ENCODE data around the gene KRTAP21-1. TPM values are rescaled to one million over a fixed set of nuclear protein-coding genes. Genes with fewer than 3 reads are reported as not detected.
"Not testable (repeated sequence)": the region's sequence is repeated elsewhere in the genome, so short reads cannot be mapped to it uniquely, and the experiment has no call there.

The KRTAP21-1 gene
- total RNA-seq (2011; cell fraction: chromatin; rRNA removed; ENCODE audit: low replicate concordance), result not detected in 2 replicates
- not detected in 2 replicates for total RNA-seq (2011; cell fraction: nucleolus; rRNA removed)
- not detected in 2 replicates for total RNA-seq (2011; cell fraction: nucleoplasm; rRNA removed)
- total RNA-seq (2014; rRNA removed), result not detected in 2 replicates
- not detected in 2 replicates for total RNA-seq (2014; rRNA removed; fragmentation: Illumina TruSeq; extraction: Trizol)
- not detected in 2 replicates for total RNA-seq (2015; rRNA removed; fragmentation: Illumina TruSeq; extraction: Trizol)
- total RNA-seq (2021), result not detected in 2 replicates
- not detected in 2 replicates for polyA plus RNA-seq (2011; rRNA removed)
- polyA plus RNA-seq (2011; cell fraction: cytosol; rRNA removed), result not detected in 2 replicates
- not detected in 2 replicates for polyA plus RNA-seq (2011; cell fraction: nucleus; rRNA removed)
- polyA plus RNA-seq (2012), result not detected in 2 replicates
- not detected in 2 replicates for polyA plus RNA-seq (2014; fragmentation: Illumina TruSeq; extraction: Trizol)
- polyA plus RNA-seq (2014; fragmentation: Nextera tagmentation; extraction: Ambion mirVana), result not detected
- not detected in 2 replicates for polyA plus RNA-seq (2014; rRNA removed)
- polyA minus RNA-seq (2011; rRNA and poly(A)+ RNA removed), result not detected in 2 replicates
- not detected in 2 replicates for polyA minus RNA-seq (2011; cell fraction: cytosol; rRNA and poly(A)+ RNA removed)
- polyA minus RNA-seq (2011; cell fraction: nucleus; rRNA and poly(A)+ RNA removed), result not detected in 2 replicates
- Bru-seq, nascent RNA, result not detected
- not detected for BruChase-seq, experiment 1, labeled RNA remaining after a 2-hour chase
- not detected for BruChase-seq, experiment 2, labeled RNA remaining after a 6-hour chase
- long read RNA-seq, experiment 1, result 0 reads
- long read RNA-seq, experiment 2, result 0 reads
- long read RNA-seq, experiment 3, result 0 reads

DNA sequence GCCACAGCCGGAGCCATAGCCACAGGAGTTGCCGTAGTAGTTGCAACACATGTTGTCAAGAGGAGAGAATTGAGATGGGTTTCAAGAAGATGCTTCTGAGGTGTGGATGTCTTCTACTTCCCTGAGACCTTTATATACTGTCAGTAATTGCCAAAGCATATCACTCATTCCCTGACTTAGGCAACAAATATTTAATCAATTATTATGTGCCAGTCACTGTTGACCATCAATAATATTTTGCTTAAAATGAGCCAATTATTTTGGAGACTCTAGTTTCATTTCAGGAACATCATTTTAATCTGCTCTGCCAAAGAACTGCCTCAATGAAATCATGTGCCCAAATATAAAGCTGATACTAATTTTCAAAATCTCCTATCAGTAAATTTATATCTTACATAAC lies at the start of gene KRTAP21-1:
KRTAP21-1 (minus strand) TSS at position 101 of the 400 bp plus-strand sequence; CDS start at position 51, 50 bp downstream.
- FAIRE-seq; ATAC-seq; H3K4me2 ChIP-seq (ENCODE audit: insufficient read depth, low read length); H3K9me1 ChIP-seq (ENCODE audit: control insufficient read depth, insufficient read depth, low read length); BruUV-seq (replicated peaks); H3K79me2 ChIP-seq (ENCODE audit: control insufficient read depth, insufficient read depth, low read length); H3K4me1 ChIP-seq (replicated peaks in 1 of 2; ENCODE audit: control insufficient read depth in 2 of 2, insufficient read depth in 2 of 2, low read length in 2 of 2); H3K27ac ChIP-seq (ENCODE audit: extremely low read depth, low read depth, low read length); H3K36me3 ChIP-seq (ENCODE audit: control insufficient read depth, insufficient read depth, low read length); H4K20me1 ChIP-seq (replicated peaks; ENCODE audit: control insufficient read depth, insufficient read depth, low read length); in situ Hi-C loops (cut with MboI); DNase-seq (ENCODE audit: extremely low read depth in 1 of 4, low spot score in 3 of 4); H3K9me3 ChIP-seq (replicated peaks; ENCODE audit: control insufficient read depth, insufficient read depth, low read depth, low read length); H3K9ac ChIP-seq (ENCODE audit: insufficient read depth in 1 of 2, low read depth in 2 of 2, low read length in 2 of 2); H2AFZ ChIP-seq (ENCODE audit: low read depth, low read length); H3K4me3 ChIP-seq; CTCF ChIA-PET (ENCODE audit: low intra/inter-chr PET ratio); intact Hi-C loops (cut with micrococcal nuclease); H3K27me3 ChIP-seq (ENCODE audit: control insufficient read depth in 2 of 2, insufficient read depth in 2 of 2, low read length in 2 of 2); POLR2A ChIA-PET: not testable (repeated sequence)
- 0% methylated on average over 2 of the region's 2 CpGs for WGBS (ENCODE audit: insufficient coverage, low coverage, missing lambda C conversion rate)

GRCh38 chr21:30800605-30801004 lies 45.4 kb upstream of the KRTAP21-1 start:
- Histone ChIP-seq H4K20me1 (replicated peaks; ENCODE audit: control insufficient read depth, insufficient read depth, low read length) (no peaks in the 10 kb centered on the region), H3K79me2 (ENCODE audit: control insufficient read depth, insufficient read depth, low read length) (no peaks in the 10 kb centered on the region), H3K9me3 (replicated peaks; ENCODE audit: control insufficient read depth, insufficient read depth, low read depth, low read length) (no peaks in the 10 kb centered on the region; the same call in 1 of the 2 replicates), H3K27me3 (ENCODE audit: control insufficient read depth in 2 of 2, insufficient read depth in 2 of 2, low read length in 2 of 2) (no peaks in the 10 kb centered on the region), H3K27ac (ENCODE audit: extremely low read depth, low read depth, low read length) (no peak overlapping the region), H3K4me2 (ENCODE audit: insufficient read depth, low read length) (no peak overlapping the region), H2AFZ (ENCODE audit: low read depth, low read length) (no peak overlapping the region), H3K4me3 (no peak overlapping the region), H3K9me1 (ENCODE audit: control insufficient read depth, insufficient read depth, low read length) (no peaks in the 10 kb centered on the region), H3K4me1 (replicated peaks in 1 of 2; ENCODE audit: control insufficient read depth in 2 of 2, insufficient read depth in 2 of 2, low read length in 2 of 2) (no peaks in the 10 kb centered on the region), H3K36me3 (ENCODE audit: control insufficient read depth, insufficient read depth, low read length) (no peaks in the 10 kb centered on the region), H3K9ac (ENCODE audit: insufficient read depth in 1 of 2, low read depth in 2 of 2, low read length in 2 of 2) (no peak overlapping the region)
- in situ Hi-C loops (cut with MboI), result no loop called here
- POLR2A ChIA-PET, result no interaction called here
- ATAC-seq (no peak), FAIRE-seq (no peak), DNase-seq (ENCODE audit: extremely low read depth in 1 of 4, low spot score in 3 of 4) (no peak)
- no peak for TF ChIP-seq ELK3 (CRISPR knock-in tag; IDR thresholded peaks at IDR 0.05)
- TF ChIP-seq POLR2H (tag; IDR thresholded peaks at IDR 0.05; ENCODE audit: low read depth), result no peak
- TF ChIP-seq ZNF77 (CRISPR knock-in tag; IDR thresholded peaks at IDR 0.05), result no peak
- TF ChIP-seq ZNF766 (CRISPR knock-in tag; conservative IDR thresholded peaks at IDR 0.05), result no peak
- no peak for TF ChIP-seq MYNN (IDR thresholded peaks at IDR 0.05)
- TF ChIP-seq MYNN (CRISPR knock-in tag; IDR thresholded peaks at IDR 0.05), result no peak
- TF ChIP-seq MAFK (IDR thresholded peaks at IDR 0.05; ENCODE audit: low read length), result no peak
- TF ChIP-seq KDM2B (CRISPR knock-in tag; IDR thresholded peaks at IDR 0.05), result no peak
- no peak for TF ChIP-seq FOXA3 (CRISPR knock-in tag; conservative IDR thresholded peaks at IDR 0.05 in 1 of 2, IDR thresholded peaks at IDR 0.05 in 1 of 2)
- TF ChIP-seq ZNF347 (CRISPR knock-in tag; IDR thresholded peaks at IDR 0.05; ENCODE audit: low read depth), result no peak
- CTCF ChIA-PET (ENCODE audit: low intra/inter-chr PET ratio), result no interaction called here
- BruUV-seq (replicated peaks), result no TSS peak
- WGBS (ENCODE audit: insufficient coverage, low coverage, missing lambda C conversion rate), result 0% methylated on average over 1 of the region's 1 CpG
- intact Hi-C loops (cut with micrococcal nuclease), result no loop called here
